22Rv1 (cell line): Measurements from ENCODE around the gene CLHC1.

Experiments
- H3K27ac ChIP-seq: fragments of 450-650 bp; 2 replicates; pipeline ENCODE4 v1.5.1; 2017
- CTCF ChIP-seq: fragments of 450-650 bp; IDR thresholded peaks from 2 replicates; pipeline ENCODE4 v1.5.1; 2017; ENCODE audit warnings: mild to moderate bottlenecking
- ZFX ChIP-seq: fragments of 450-650 bp; IDR thresholded peaks from 2 replicates; pipeline ENCODE4 v1.6.1; 2017; ENCODE audit warnings: antibody characterized with exemption, borderline replicate concordance

CLHC1 gene

DNA sequence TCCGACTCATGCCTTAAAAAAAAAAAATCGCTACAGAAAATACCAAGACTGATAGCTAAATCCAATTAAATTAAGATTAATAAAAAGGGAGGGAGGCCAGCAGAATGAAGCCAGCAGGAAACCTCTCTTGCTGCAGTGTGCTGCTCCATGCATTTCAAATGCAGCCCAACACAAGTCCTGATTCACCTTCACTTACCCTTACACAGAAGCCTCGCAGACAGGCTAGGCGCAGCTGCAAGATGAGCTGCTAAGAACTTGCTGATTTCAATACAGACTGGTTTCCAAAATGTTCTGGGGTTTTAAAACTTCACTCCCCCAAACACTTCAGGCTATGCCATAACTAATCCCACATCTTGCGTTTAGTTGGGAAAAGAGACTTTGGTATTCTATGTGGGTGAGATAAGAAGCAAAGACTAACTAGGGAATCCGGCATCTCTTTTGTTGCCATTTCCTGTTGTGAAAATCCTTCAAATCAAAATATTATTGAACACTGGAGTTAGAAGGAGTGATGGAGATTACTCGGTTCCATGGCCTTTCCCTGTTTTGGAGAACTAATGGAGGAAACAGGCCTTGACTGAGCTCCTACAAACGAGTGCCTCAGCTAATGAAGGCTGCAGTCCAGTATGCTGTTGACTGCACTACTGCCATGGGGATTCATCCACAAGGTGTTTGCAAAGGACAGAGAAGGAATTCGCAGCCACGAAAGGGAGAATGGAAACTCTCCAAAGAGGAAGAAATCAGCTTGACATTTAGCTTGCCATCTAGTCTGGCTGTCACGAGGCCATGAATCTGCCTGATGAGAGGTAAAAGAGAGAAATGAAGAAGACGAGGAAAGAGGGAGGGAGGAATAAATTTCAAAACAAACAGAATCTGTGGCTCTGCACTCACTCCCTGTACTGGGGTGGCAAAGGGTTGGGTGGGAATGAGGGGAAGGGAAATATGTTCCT is 67.3 kb downstream of the CLHC1 start:
- TF ChIP-seq ZFX (no peak), CTCF (no peak)
- H3K27ac ChIP-seq, result peak overlapping the region; percentile 83

- TF ChIP-seq ZFX (no peak), CTCF (no peak)
- H3K27ac ChIP-seq, result peak overlapping the region; percentile 83
These were observed 68.1 kb downstream of the CLHC1 start for GRCh38 chr2:55163941-55164390.

GRCh38 chr2:55163274-55163721 is 68.8 kb downstream of the CLHC1 start:
- peak overlapping the region; percentile 83 for H3K27ac ChIP-seq

GRCh38 chr2:55162284-55163006 is 69.6 kb downstream of the CLHC1 start:
- TF ChIP-seq ZFX (no peak), CTCF (no peak)
- H3K27ac ChIP-seq, result peak overlapping the region; percentile 83

More at GRCh38 chr2:55163274-55163721, 68.8 kb downstream of the CLHC1 start:
- TF ChIP-seq CTCF (no peak), ZFX (no peak)

DNA sequence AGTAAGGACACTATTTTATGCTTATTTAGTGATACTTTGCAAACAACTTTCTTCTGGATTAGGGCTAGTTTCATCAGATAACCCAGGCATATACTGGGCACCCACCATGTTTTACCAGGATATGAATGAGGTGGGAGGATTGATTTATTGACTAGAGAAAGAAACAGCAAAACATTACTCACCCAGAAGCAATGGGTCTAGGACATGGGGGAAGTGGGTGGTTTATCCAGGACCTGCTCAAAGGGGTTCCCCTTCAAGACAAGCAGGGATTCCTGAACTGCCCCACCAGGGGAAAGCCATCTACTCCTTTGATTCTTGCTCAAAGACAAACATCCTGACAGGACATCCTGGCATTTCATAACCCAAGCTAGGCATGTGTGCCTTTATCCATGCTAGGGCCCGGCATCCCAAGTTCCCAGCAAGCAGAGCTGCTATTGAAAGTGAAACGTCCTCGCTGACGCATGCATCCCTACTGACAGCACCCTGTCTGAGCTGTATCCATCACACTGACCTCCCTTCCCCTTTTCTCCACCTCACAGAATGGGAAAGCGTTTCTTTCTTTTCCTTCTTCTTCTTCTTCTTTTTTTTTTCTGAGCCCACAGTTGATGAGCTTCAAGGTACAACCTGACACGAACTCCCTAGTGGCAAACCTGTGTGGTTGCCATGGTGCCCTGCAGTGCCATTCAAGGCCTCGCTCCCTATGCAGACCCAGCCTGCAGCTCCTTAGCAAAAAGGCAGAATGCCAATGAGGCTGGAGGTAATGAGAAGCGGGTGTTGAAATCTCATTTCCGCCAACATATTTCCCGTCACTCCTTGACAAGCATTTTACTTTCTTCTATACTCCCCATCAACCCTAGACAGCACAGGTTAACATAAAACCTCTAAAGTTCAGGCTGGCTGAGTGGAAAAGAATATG is 70.5 kb downstream of the CLHC1 start:
- no peak overlapping the region for H3K27ac ChIP-seq
- TF ChIP-seq ZFX (no peak), CTCF (no peak)

DNA sequence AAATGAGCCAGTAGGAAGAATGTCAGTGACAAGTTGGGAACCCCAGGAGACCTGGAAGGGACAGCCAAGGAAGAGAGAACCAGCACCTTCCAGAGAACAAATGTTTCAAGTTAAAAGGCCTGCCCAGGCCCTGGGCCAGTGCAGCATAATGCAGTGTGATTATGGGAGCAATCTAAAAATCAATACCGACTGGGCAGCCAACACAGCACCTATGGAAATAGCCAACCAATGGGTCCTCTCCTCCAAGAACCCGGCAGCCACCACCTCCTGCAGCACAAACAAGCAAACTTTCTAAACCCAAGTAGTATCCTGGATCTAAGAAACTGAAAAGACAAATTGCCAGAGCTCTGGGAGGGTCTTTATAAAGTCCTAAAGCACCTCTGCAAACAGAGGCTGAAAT is 71.7 kb downstream of the CLHC1 start:
- no peak for TF ChIP-seq CTCF
- TF ChIP-seq ZFX, result no peak
- no peak overlapping the region for H3K27ac ChIP-seq
